Muscle of back (tissue), 11 donors: ENCODE measurements around the gene PLEKHM2. TPM values are rescaled to one million over a fixed set of nuclear protein-coding genes. Genes with fewer than 3 reads are reported as not detected.

Experiments used
- DNase-seq, 3 donors: peaks; one replicate each; pipeline versions ENCODE4 v3.0.0 to v3.0.0-alpha.2; 2013
- polyA plus RNA-seq, 10 donors: library from polyadenylated mRNA; unstranded; fragments of 120-200 nt; gene quantifications; one replicate each; pipeline ENCODE4 v1.2.1, GENCODE V29; 2013; ENCODE audit not compliant: insufficient read length in 10 of 10

PLEKHM2 gene
- polyA plus RNA-seq, 10 donors = 41.2 to 53.9 (median 46.7) TPM

DNA sequence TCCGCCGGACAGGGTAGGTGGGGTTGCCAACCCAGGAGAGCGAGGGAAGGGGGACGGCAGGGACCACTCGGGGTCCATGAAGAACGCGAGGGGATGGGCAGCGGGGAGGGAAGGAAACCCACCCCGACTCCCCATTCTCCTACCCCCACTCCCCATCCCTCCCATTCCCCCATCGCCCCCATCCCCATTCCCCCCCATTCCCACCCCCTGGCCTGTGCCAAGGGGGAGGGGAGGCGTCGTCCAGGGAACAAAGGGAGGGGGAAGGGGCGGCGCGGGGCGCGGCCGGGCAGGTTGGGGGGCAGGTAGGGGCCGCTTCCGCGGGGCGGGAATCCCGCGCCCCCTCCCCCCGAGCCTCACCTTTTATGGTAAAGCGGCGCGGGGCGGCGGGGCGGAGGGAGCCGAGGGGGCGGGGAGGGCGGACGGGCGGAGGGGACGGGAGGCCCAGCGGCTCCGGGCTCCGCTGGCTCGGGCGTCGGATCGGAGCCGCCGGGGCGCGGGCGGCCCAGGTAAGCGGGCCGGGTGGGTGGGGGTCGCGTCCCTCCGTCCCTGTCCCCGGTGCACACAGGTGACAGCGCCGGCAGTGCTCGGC is 74.3 kb downstream of the PLEKHM2 start, which contains the start of gene FBLIM1:
Gene FBLIM1 (plus strand): TSS at position 453 of the 589 bp plus-strand sequence. CDS start 6,189 bp downstream, outside the sequence.
- no peak for DNase-seq

DNA sequence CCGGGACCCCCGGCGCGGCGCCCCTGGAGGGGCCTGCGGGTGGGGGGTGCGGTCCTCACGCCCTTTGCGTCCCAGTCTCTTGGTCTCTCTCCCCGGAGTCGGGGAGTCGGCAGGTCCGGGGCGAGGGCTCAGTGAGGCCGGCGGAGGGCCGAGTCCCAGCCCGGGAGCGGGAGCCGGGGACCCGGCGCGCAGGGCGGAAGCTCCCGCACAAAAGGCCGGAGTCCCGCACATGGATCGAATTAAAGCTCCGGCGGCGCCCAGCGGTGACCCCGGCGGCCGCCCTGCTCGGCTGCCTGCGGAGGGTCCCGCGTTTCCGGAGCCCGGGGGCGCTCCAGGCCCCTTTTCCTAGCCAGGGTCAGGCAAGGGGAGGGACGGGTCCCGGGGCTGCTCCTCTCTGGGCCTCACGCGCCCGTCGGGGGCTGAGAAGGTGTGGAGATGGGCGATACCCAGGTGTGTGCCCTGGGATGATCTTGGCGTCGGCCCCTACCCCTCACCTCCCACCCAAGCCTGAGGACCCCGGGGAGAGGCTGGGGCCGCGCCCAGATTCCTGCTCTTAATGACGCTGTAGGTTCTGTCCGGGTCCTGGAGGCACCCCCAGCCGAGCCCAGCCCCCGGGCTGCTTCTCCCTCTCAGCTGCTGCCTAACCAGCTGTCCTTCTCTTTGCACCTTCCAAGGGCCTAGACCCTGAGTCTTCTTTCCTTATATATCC is 75.0 kb downstream of the PLEKHM2 start:
- DNase-seq = peak in 2 of 3 donors; percentile 32 to 66

DNA sequence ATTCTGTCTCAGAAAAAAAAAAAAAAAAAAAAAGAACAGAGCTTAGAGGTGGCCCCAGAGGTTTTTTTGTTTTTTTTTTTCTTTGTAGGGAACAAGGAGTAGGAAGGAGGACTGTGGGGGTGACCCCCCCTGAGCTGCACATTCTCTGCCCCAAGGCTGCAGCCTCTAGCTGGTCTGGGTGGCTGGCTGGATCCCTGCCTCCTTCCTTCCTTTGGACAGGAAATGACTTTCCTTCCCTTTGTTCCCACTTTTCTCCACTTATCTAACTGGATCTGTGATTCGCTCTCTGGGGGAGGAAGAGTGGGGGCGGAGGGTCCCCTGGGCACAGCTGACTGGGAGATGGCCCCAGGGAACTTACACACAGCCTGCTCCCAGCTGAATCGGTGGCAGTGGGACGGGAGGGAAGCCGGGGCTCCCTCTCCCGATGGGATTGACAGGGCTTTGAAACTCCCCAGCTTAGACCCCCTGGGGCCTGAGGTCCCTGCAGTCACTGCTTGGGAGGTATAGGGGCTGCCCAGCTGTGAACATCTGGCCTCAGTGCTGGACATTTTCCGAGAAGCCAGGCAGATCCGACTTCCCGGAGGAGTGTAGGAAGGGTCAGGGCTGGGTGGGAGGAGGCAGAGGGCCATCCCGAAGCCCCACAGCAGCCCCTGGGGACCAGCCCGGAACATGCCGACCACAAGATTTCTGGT is 76.5 kb downstream of the PLEKHM2 start:
- peak in 2 of 3 donors; percentile 31 to 53 for DNase-seq

DNA sequence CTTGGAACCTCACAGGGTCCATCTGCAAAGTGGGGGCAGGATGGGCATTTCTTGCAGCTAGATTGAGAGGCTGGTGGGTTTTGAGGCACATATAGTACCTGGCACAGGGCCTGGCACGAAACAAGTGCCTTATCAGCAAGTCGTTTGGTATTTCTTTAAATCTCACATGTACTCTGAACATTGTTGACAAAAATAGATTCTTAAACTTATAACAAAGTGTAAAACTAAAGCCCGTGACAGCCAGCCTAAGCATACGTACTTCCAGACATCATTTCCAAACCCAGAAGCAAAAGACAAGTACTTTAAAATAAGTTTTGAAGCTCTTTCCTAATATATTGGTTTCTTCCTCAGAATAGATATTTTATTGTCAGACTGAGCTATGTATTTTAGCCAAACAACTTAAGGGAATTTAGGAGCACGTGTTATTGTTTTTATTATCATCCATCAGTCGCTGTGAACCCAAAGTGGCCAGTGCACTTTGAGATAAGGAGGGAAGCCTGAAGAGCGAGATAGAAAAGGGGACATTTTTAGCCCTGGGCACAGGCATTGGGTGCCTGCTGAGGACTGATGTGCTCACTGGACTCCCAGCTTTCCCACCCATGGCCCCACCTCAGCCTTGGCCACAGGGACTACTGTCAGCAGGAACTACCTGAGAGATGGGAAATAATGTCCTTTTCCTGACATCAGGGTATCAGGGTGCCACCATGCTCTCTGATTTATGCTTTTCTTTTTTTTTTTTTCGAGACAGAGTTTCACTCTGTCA is 77.4 kb downstream of the PLEKHM2 start:
- DNase-seq = no peak

DNA sequence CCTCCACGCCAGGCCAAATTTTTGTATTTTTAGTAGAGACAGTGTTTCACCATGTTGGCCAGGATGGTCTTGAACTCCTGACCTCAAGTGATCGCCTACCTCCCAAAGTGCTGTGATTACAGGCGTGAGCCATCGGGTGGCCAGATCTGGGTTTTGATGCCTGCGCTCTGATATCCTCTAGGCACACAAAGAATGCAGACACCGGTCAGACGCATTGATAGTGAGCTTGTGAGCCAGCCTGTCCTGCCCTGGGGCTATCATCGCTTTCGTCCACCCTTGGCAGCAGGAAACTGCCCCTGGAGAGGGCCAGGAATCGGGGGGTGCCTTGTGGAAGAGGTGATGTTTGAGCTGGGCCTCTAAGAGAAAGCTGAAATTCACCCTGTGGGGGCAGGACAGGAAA is 78.4 kb downstream of the PLEKHM2 start:
- DNase-seq = no peak

DNA sequence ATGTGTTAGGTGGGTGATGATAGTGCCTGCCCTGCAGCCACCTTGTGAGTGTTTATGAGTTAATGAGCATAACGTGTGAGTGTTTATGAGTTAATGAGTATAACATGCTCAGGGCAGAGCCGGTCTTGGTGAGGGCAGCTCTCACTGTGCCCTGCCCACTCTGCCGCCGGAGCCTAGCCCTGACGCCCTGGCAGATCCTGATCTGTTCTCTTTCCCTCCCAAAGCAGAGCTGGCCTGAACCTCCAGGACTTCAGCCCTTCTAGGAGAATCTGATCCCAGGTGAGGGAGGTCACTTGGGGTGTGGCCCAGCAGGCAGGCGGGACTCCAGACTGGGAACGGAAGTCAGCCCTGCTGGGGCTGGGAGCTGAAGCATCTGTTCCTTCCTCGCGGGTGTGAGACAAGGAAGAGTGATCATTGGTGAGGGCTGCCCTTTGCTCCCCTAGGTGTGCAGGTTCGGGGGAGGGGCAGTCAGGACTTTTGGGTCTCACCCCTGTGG is 80.2 kb downstream of the PLEKHM2 start:
- no peak for DNase-seq

DNA sequence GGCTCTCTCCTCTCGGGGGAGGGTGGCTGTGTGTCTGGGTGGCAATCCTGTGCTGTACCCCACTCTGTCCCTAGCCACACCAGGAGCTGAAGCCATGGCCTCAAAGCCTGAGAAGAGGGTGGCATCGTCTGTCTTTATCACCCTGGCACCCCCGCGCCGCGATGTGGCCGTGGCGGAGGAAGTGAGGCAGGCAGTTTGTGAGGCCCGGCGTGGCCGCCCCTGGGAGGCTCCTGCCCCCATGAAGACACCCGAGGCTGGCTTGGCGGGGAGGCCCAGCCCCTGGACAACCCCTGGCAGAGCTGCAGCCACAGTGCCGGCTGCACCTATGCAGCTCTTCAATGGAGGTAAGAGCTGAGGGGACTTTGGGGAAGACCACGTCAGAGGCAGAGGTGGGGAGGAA is 80.8 kb downstream of the PLEKHM2 start:
- DNase-seq = no peak

DNA sequence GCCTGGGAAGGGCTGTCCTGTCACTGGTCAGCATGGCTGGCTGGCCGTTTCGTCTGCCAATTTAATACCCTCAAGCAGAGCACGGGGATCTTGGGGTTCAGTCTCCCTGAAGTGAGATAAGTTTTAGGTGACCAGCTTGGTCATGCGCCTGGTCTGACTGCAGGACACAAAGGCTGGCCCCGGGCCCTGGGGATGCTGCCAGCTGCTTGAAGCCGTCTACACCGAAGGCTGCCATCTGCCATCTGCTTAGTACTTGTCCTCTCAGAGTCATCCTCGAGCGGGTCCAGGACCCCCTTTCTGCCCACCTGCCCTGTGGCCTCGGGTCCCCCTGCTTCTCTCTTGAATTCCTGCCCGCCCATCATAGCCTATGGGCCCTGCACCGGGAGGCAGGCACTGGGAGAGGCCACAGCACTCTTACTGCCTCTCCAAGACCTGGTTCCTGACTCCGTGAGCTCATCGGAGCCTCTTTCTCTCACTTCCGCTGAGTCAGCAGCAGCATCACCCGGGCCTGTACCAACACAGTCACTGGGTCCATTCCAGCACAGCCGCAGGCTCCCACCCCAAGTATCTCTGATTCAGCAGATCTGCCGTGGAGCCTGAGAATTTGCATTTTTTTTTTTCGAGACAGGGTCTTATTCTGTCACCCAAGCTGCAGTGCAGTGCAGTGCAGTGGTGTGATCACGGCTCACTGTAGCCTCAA is 81.5 kb downstream of the PLEKHM2 start:
- no peak for DNase-seq

DNA sequence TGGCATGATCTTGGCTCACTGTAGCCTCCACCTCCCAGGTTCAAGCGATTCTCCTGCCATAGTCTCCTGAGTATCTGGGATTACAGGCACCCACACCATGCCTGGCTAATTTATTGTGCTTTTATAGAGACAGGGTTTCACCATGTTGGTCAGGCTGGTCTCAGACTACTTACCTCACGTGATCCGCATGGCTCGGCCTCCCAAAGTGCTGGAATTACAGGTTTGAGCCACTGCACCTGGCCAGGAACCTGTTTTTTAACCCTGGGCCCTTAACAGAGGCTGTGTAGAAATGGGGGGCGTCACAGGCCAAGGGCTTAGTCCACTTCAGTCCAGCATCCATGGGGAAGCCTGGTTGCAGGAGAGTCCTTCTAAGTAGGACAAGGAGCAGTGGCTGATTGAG is 83.8 kb downstream of the PLEKHM2 start:
- no peak for DNase-seq

DNA sequence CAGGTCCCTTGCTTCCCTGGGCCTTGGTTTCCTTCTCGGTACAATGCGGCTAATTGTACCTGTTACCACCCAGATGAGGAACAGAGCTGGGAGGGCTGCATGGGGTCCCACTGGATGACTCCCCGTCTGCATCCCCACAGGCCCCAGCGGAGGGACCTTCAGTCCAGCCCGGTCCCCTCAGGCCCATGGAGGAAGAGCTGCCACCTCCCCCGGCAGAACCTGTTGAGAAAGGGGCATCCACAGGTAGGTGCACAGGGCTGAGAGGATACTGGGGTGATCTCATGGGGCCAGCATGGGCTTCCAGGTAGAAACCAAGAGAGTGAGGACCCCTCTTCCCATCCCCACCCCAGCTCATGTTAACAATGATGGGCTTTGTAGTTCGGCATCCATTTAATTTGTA is 84.3 kb downstream of the PLEKHM2 start:
- DNase-seq = no peak

DNA sequence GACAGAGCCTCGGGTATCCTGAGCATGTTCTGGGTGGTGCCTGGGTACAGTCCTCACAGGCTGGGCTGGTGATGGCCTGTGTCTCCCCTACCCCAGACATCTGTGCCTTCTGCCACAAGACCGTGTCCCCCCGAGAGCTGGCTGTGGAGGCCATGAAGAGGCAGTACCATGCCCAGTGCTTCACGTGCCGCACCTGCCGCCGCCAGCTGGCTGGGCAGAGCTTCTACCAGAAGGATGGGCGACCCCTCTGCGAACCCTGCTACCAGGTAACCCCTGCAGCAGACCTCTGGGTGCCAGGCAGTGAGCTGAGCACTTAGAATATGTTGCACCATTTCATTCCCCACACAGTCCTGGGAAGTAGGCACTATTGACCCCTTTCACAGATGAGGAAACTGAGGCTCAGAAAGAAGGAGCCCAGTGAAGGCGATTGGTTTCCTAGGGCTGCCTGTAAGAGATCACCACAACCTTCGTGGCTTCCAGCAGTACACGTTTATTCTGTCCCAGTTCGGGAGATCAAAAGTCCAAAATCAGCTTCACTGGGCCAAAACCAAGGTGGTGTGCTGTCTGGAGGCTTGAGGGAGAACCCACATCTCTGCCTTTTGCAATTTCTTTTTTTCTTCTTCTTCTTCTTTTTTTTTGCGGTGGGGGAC is 86.3 kb downstream of the PLEKHM2 start:
- no peak for DNase-seq

DNA sequence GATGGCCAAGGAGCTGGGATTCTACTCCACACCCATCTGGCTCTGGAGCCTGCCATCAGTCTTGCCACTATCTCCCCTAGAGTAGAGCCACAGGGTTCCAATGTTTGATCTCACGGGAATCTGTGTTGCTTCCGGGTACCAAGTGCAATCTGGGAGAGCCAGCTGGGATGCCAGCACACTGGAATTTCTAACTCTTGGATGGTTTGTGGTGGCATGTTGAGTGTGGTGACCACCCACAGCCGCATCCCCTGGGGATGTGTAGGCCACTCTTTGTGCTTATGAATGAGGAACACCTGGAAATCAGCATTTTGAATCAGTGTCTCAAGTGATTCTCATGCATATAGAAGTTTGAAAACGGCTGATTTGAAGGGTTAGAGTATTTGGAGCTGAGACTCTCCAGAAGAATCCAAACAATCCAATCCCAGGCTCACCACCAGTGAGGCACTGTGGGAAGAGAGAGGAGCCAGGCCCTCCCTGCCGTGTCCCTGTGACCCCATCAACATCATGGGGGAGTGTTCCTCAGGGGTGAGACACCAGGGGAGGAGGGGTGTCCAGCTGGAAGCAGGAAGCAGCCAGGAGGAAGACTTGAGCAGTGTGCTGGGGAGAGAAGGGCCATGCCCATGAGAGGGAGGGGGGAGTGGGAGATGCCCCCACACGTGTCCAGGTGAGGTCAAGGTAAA is 87.9 kb downstream of the PLEKHM2 start:
- no peak for DNase-seq

DNA sequence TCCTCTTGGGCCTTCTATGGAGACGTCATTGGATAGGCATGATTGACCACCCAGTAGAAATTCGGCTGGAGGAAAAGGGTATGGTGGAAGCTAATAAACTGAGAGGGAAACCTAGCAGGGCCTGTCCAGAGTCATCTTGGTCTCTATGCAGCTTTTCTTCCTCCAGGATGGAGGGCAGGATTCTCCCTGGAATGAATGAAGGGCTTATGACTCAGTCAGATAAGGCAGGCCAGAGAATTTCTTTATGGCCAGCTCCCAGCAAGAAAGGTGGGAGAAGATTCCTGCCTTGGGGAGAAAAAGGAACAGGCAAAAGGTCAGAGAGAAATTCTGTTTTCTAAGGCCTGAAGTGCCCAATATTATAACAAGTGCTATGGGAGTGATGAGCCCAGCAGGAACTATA is 91.6 kb downstream of the PLEKHM2 start:
- no peak for DNase-seq

DNA sequence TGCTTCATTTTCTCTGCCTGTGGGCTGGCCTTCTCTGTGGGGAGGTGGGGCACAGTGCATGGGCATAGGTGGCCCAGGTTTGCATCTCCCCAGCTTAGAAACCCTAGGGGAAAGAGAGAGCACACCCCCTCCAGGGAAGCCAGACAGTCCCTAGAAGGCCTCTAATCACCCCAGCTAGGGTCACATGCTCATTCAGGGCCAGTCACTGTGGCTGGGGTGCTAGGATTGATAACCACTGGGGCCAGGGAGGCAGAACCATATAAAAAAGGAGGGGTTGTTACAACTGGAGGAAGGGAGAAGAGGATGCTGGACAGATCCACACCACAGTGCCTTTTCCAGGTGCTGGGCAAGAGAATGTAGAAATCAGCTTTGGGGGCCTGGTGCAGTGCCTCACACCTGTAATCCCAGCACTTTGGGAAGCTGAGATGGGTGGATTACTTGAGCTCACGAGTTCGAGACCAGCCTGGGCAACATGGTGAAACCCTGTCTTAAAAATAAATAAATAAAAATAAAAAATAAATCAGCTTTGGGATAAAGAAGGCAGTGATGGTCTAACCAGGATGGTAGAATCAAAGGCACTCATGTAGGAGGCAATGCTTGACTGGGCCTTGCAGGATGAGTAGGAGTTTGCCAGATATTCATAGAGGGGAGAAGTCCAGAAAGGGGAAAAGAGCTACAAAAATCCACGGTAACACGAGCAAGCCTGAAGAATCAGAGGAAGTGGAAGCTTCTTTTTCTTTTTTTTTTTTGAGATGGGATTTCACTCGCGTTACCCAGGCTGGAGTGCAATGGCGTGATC is 94.0 kb downstream of the PLEKHM2 start:
- no peak for DNase-seq

Other genes with a start within 250 kb of the PLEKHM2 start
- gene CTRC, start 245.9 kb upstream of the PLEKHM2 start, polyA plus RNA-seq = 1 to 10 TPM in 1 of 10 donors, under 1 TPM in 9; 0.13 to 1.4 (median 0.60) TPM
- gene CELA2A, start 227.6 kb upstream of the PLEKHM2 start, polyA plus RNA-seq = under 1 TPM in 6 of 10 donors, not detected in 4; 0.20 to 0.80 (median 0.49) TPM
- gene CELA2B, start 208.2 kb upstream of the PLEKHM2 start, polyA plus RNA-seq = 1 to 10 TPM; 1.3 to 5.5 (median 3.1) TPM
- gene CASP9, start 160.1 kb upstream of the PLEKHM2 start, polyA plus RNA-seq = 10 to 100 TPM; 12.6 to 21.4 (median 15.3) TPM
- gene DNAJC16, start 157.5 kb upstream of the PLEKHM2 start, polyA plus RNA-seq = 10 to 100 TPM; 11.7 to 19.7 (median 15.4) TPM
- gene AGMAT, start 99.3 kb upstream of the PLEKHM2 start, polyA plus RNA-seq = 1 to 10 TPM; 1.3 to 3.7 (median 2.7) TPM
- gene DDI2, start 66.9 kb upstream of the PLEKHM2 start, polyA plus RNA-seq = 10 to 100 TPM; 12.5 to 25.8 (median 18.9) TPM
- gene SLC25A34, start 51.9 kb downstream of the PLEKHM2 start, polyA plus RNA-seq = 1 to 10 TPM; 2.1 to 7.1 (median 4.6) TPM
- gene TMEM82, start 58.2 kb downstream of the PLEKHM2 start, polyA plus RNA-seq = not detected
- 10 to 100 TPM; 18.3 to 38.6 (median 27.5) TPM for gene FBLIM1, start 74.5 kb downstream of the PLEKHM2 start, polyA plus RNA-seq
- gene UQCRHL, start 123.3 kb downstream of the PLEKHM2 start, polyA plus RNA-seq = 1 to 10 TPM in 5 of 10 donors, under 1 TPM in 5; 0.67 to 2.2 (median 0.95) TPM
- 10 to 100 TPM; 28.0 to 40.5 (median 34.9) TPM for gene SPEN, start 163.4 kb downstream of the PLEKHM2 start, polyA plus RNA-seq